Ovary (tissue), 1 donor: Measurements from ENCODE around the gene INTS15.

Experiments used
- EP300 ChIP-seq: sonication (generic); formaldehyde crosslinking; IDR thresholded peaks from one replicate; pipeline ENCODE4 v1.6.1; 2017; ENCODE audit warnings: antibody characterized with exemption
- POLR2A ChIP-seq: fragments of 450-650 bp; IDR thresholded peaks from one replicate; pipeline ENCODE4 v1.6.1; 2017; ENCODE audit warnings: antibody characterized with exemption, mild to moderate bottlenecking, moderate library complexity

- no peak for TF ChIP-seq EP300
- no peak for TF ChIP-seq POLR2A
These were observed 35.0 kb upstream of the INTS15 start for GRCh38 chr7:6554848-6555247.
